Activated B cell treated with CpG ODN at 0.5 μM for 24 hours (primary cell): Measurements from ENCODE around the gene GNL2. TPM values are rescaled to one million over a fixed set of nuclear protein-coding genes. Genes with fewer than 3 reads are reported as not detected.
"Not testable (repeated sequence)": the region's sequence is repeated elsewhere in the genome, so short reads cannot be mapped to it uniquely, and the experiment has no call there.

Experiments
- ATAC-seq: fragments of 200-7000 bp; cut with Tn5 transposase; one replicate; pipeline ENCODE4 v1.10.0; 2021; ENCODE audit warnings: low read depth, mild to moderate bottlenecking, moderate library complexity
- CTCF ChIA-PET: fragments of 350-600 bp; sonication (Branson Sonifier 250); formaldehyde crosslinking; loops from one replicate; lab custom pipeline; 2021; ENCODE audit warnings: antibody characterized with exemption; lab: Charles Lee
- POLR2A ChIA-PET: fragments of 350-600 bp; sonication (Branson Sonifier 250); formaldehyde crosslinking; loops from one replicate; lab custom pipeline; 2021; ENCODE audit warnings: antibody characterized with exemption; lab: Charles Lee
- DNase-seq: peaks from one replicate; pipeline ENCODE4 v3.0.0; 2022
- H3K27ac Mint-ChIP-seq: one replicate; pipeline ENCODE4 v1.8.0; 2020; ENCODE audit warnings: mixed read lengths
- H3K27me3 Mint-ChIP-seq: one replicate; pipeline ENCODE4 v1.8.0; 2021; ENCODE audit warnings: mixed read lengths
- H3K36me3 Mint-ChIP-seq: one replicate; pipeline ENCODE4 v1.8.0; 2021; ENCODE audit warnings: low read depth, mixed read lengths
- H3K4me1 Mint-ChIP-seq: one replicate; pipeline ENCODE4 v1.8.0; 2021; ENCODE audit warnings: mixed read lengths
- H3K4me3 Mint-ChIP-seq: one replicate; pipeline ENCODE4 v1.8.0; 2020; ENCODE audit warnings: mild to moderate bottlenecking, mixed read lengths
- H3K9me3 Mint-ChIP-seq: one replicate; pipeline ENCODE4 v1.8.0; 2020; ENCODE audit warnings: mixed read lengths
- intact Hi-C: fragments of 100-400 bp; cut with micrococcal nuclease; formaldehyde crosslinking; loops from one replicate; pipeline ENCODE4 v1.15.1; 2024
- total RNA-seq: library from RNA; stranded (reverse); gene quantifications from 2 replicates; pipeline ENCODE4 v1.2.3, GENCODE V29; 2022
- TF ChIP-seq, protein P1 (sequence below): fragments of 200-600 bp; IDR thresholded peaks from one replicate; pipeline ENCODE4 v1.8.0; 2022; ENCODE audit warnings: antibody characterized with exemption, mild to moderate bottlenecking

The GNL2 gene
- total RNA-seq, 1 donor from 2014 or later = 68.0 TPM

GRCh38 chr1:37549341-37549740 is 46.4 kb downstream of the GNL2 start:
- ATAC-seq = no peak
- H3K27ac Mint-ChIP-seq = no peak overlapping the region
- DNase-seq = no peak
- intact Hi-C loops = no loop called here
- no peak overlapping the region for H3K4me3 Mint-ChIP-seq
- ChIA-PET CTCF (interaction anchor here (1.3 to 1.7 kb wide), 2 partner anchors 35 to 62 kb away, joined by 4 to 5 read pairs; partner anchors contain the start of gene MEAF6), POLR2A (interaction anchor here (0.7 kb wide), 1 partner anchor 17 kb away, joined by 3 read pairs; no protein-coding TSS in a partner anchor)
- H3K4me1 Mint-ChIP-seq = peaks cover 34% of the 10 kb centered on the region
- TF ChIP-seq, protein P1, sequence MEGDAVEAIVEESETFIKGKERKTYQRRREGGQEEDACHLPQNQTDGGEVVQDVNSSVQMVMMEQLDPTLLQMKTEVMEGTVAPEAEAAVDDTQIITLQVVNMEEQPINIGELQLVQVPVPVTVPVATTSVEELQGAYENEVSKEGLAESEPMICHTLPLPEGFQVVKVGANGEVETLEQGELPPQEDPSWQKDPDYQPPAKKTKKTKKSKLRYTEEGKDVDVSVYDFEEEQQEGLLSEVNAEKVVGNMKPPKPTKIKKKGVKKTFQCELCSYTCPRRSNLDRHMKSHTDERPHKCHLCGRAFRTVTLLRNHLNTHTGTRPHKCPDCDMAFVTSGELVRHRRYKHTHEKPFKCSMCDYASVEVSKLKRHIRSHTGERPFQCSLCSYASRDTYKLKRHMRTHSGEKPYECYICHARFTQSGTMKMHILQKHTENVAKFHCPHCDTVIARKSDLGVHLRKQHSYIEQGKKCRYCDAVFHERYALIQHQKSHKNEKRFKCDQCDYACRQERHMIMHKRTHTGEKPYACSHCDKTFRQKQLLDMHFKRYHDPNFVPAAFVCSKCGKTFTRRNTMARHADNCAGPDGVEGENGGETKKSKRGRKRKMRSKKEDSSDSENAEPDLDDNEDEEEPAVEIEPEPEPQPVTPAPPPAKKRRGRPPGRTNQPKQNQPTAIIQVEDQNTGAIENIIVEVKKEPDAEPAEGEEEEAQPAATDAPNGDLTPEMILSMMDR = no peak
- H3K36me3 Mint-ChIP-seq = peaks cover 82% of the 10 kb centered on the region
- no peaks in the 10 kb centered on the region for H3K9me3 Mint-ChIP-seq
- no peaks in the 10 kb centered on the region for H3K27me3 Mint-ChIP-seq

DNA sequence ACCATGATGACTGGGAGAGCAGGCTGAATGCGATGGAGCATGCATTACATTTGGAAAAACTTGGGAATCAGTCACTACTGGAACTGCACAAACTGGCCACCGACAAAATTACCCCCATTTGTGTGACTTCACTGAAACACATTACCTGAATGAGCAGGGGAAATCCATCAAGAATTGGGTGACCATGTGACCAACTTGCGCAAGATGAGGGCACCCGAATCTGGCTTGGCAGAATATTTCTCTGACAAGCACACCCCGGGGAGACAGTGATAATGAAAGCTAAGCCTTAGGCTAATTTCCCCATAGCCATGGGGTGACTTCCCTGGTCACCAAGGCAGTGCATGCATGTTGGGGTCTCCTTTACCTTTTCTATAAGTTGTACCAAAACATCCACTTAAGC is 50.7 kb downstream of the GNL2 start:
- no peaks in the 10 kb centered on the region for H3K9me3 Mint-ChIP-seq
- TF ChIP-seq, protein P1 = no peak
- H3K27me3 Mint-ChIP-seq = no peaks in the 10 kb centered on the region
- H3K4me1 Mint-ChIP-seq = peaks cover 6% of the 10 kb centered on the region
- ChIA-PET CTCF (no interaction called here), POLR2A (no interaction called here)
- DNase-seq = no peak
- intact Hi-C loops = no loop called here
- no peak overlapping the region for H3K4me3 Mint-ChIP-seq
- no peak for ATAC-seq
- H3K27ac Mint-ChIP-seq = no peak overlapping the region
- H3K36me3 Mint-ChIP-seq = peaks cover 78% of the 10 kb centered on the region

DNA sequence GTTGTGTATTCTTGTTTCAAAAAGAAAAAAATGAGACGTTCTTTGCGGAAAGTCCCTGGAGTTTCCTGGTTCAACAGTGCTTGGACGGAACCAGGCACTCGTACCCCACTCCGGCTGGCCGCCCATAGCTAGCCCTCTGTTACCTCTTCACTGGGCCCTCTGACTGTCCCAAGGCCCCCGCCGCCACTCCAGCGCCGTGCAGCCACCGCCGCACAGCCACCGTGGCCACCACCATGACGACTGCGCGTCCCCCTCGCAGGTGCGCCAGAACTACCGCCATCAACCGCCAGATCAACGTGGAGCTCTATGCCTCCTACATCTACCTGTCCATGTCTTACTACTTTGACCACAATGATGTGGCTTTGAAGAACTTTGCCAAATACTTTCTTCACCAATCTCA is 51.2 kb downstream of the GNL2 start:
- peaks cover 78% of the 10 kb centered on the region for H3K36me3 Mint-ChIP-seq
- intact Hi-C loops = no loop called here
- TF ChIP-seq, protein P1 = no peak
- peaks cover 1% of the 10 kb centered on the region for H3K4me1 Mint-ChIP-seq
- DNase-seq = no peak
- CTCF ChIA-PET = no interaction called here
- H3K4me3 Mint-ChIP-seq = no peak overlapping the region
- ATAC-seq = no peak
- H3K9me3 Mint-ChIP-seq = no peaks in the 10 kb centered on the region
- POLR2A ChIA-PET = no interaction called here
- no peak overlapping the region for H3K27ac Mint-ChIP-seq
- no peaks in the 10 kb centered on the region for H3K27me3 Mint-ChIP-seq

GRCh38 chr1:37540036-37540785 is 55.5 kb downstream of the GNL2 start:
- no peak overlapping the region for H3K27ac Mint-ChIP-seq
- DNase-seq = no peak
- H3K4me1 Mint-ChIP-seq = peaks cover 1% of the 10 kb centered on the region
- no peaks in the 10 kb centered on the region for H3K27me3 Mint-ChIP-seq
- ATAC-seq = no peak
- TF ChIP-seq, protein P1 = no peak
- H3K36me3 Mint-ChIP-seq = peaks cover 83% of the 10 kb centered on the region
- no peak overlapping the region for H3K4me3 Mint-ChIP-seq
- ChIA-PET POLR2A (no interaction called here), CTCF (no interaction called here)
- intact Hi-C loops = no loop called here
- H3K9me3 Mint-ChIP-seq = no peaks in the 10 kb centered on the region

DNA sequence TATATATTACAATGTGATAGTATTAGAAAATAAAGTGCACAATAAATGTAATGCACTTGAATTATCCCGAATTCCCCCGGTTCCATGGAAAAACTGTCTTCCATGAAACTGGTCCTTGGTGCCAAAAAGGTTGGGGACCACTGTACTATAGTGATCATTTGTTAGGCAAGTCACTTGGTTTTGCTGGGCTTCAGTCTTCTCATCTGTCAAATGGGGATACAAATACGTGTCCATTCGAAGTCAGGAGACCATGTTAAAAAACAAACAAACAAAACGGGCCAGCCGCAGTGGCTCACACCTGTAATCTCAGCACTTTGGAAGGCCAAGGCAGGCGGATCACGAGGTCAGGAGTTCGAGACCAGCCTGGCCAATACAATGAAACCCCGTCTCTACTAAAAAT is 56.6 kb downstream of the GNL2 start:
- POLR2A ChIA-PET, H3K9me3 Mint-ChIP-seq, DNase-seq: not testable (repeated sequence)

More for the DNA sequence above, 56.6 kb downstream of the GNL2 start:
- ATAC-seq, H3K27ac Mint-ChIP-seq, H3K4me1 Mint-ChIP-seq, CTCF ChIA-PET, intact Hi-C loops, H3K27me3 Mint-ChIP-seq, H3K4me3 Mint-ChIP-seq: not testable (repeated sequence)
- H3K36me3 Mint-ChIP-seq = peaks cover 80% of the 10 kb centered on the region
